HEK293 (cell line): ENCODE measurements around the gene RGS14.

ENCODE experiments used
- CTCF ChIA-PET: fragments of 350-600 bp; formaldehyde crosslinking; extraction: SDS; loops from one replicate; lab custom pipeline; 2021; ENCODE audit warnings: antibody characterized with exemption; lab: Yijun Ruan, JAX
- POLR2A ChIA-PET: fragments of 300-600 bp; formaldehyde crosslinking; extraction: SDS; loops from one replicate; lab custom pipeline; 2020; ENCODE audit warnings: antibody characterized with exemption, inconsistent platforms; lab: Yijun Ruan, JAX
- H3K27ac ChIP-seq: fragments of 200-500 bp; sonication (Bioruptor generic); 2 replicates; pipeline ENCODE4 v1.5.1; 2014; ENCODE audit warnings: low read depth, low read length, control low read depth, inconsistent platforms; ENCODE audit errors: extremely low read depth
- H3K36me3 ChIP-seq, 2 experiments: fragments of 200-500 bp in 1 of 2; sonication (Bioruptor generic) in 1 of 2; 1 replicate in 1 of 2; 2 replicates in 1 of 2; pipeline ENCODE4 v1.5.1; 2014 to 2017; ENCODE audit warnings: inconsistent platforms in 2 of 2, low read length in 2 of 2; ENCODE audit not compliant: control insufficient read depth in 2 of 2, insufficient read depth in 1 of 2
- H3K4me1 ChIP-seq: fragments of 200-500 bp; sonication (Bioruptor generic); 2 replicates; pipeline ENCODE4 v1.5.1; 2014; ENCODE audit warnings: mild to moderate bottlenecking, low read length, inconsistent platforms; ENCODE audit not compliant: control insufficient read depth, insufficient read depth
- H3K4me3 ChIP-seq: 2 replicates; pipeline ENCODE4 v1.5.1; 2011; ENCODE audit warnings: low read depth, mild to moderate bottlenecking, control low read depth, low read length, moderate library complexity
- H3K9me3 ChIP-seq: fragments of 200-500 bp; sonication (Bioruptor generic); 2 replicates; pipeline ENCODE4 v1.5.1; 2014; ENCODE audit warnings: low read depth, low read length, inconsistent platforms; ENCODE audit not compliant: control insufficient read depth, insufficient read depth
- BCL6B ChIP-seq: fragments of 450-650 bp; formaldehyde crosslinking; IDR thresholded peaks from 2 replicates; pipeline ENCODE4 v1.5.1; 2017; ENCODE audit warnings: missing biosample characterization, missing genetic modification characterization
- EGR2 ChIP-seq: fragments of 450-650 bp; formaldehyde crosslinking; IDR thresholded peaks from 2 replicates; pipeline ENCODE4 v1.5.1; 2016; ENCODE audit warnings: low read depth, missing biosample characterization, missing genetic modification characterization
- ELK4 ChIP-seq: IDR thresholded peaks from 2 replicates; pipeline ENCODE4 v1.6.1; 2011; ENCODE audit warnings: mild to moderate bottlenecking, low read depth, low read length, borderline replicate concordance
- GLI4 ChIP-seq: fragments of 450-650 bp; formaldehyde crosslinking; IDR thresholded peaks from 2 replicates; pipeline ENCODE4 v1.5.1; 2016; ENCODE audit warnings: missing biosample characterization, missing genetic modification characterization
- KLF9 ChIP-seq: fragments of 450-650 bp; formaldehyde crosslinking; IDR thresholded peaks from 2 replicates; pipeline ENCODE4 v1.5.1; 2016; ENCODE audit warnings: missing biosample characterization, missing genetic modification characterization, low read depth
- PRDM4 ChIP-seq: fragments of 450-650 bp; formaldehyde crosslinking; IDR thresholded peaks from 2 replicates; pipeline ENCODE4 v1.5.1; 2017; ENCODE audit warnings: missing biosample characterization, missing genetic modification characterization
- RBAK ChIP-seq: fragments of 450-650 bp; formaldehyde crosslinking; IDR thresholded peaks from 2 replicates; pipeline ENCODE4 v1.5.1; 2016; ENCODE audit warnings: missing biosample characterization, missing genetic modification characterization
- REST ChIP-seq: fragments of 450-650 bp; formaldehyde crosslinking; IDR thresholded peaks from 2 replicates; pipeline ENCODE4 v1.5.1; 2016; ENCODE audit warnings: missing biosample characterization, missing genetic modification characterization
- ZBTB8A ChIP-seq: fragments of 450-650 bp; formaldehyde crosslinking; IDR thresholded peaks from 2 replicates; pipeline ENCODE4 v1.5.1; 2016; ENCODE audit warnings: missing biosample characterization, missing genetic modification characterization
- ZNF157 ChIP-seq: fragments of 450-650 bp; formaldehyde crosslinking; IDR thresholded peaks from 2 replicates; pipeline ENCODE4 v1.5.1; 2016; ENCODE audit warnings: missing biosample characterization, missing genetic modification characterization
- ZNF280C ChIP-seq: fragments of 450-650 bp; formaldehyde crosslinking; IDR thresholded peaks from 2 replicates; pipeline ENCODE4 v1.5.1; 2016; ENCODE audit warnings: missing biosample characterization, missing genetic modification characterization
- ZNF37A ChIP-seq: fragments of 450-650 bp; IDR thresholded peaks from 2 replicates; pipeline ENCODE4 v1.5.1; 2018; ENCODE audit warnings: missing biosample characterization, missing genetic modification characterization
- ZNF416 ChIP-seq: fragments of 450-650 bp; formaldehyde crosslinking; IDR thresholded peaks from 2 replicates; pipeline ENCODE4 v1.5.1; 2016; ENCODE audit warnings: missing biosample characterization, missing genetic modification characterization
- ZNF518A ChIP-seq: fragments of 450-650 bp; formaldehyde crosslinking; conservative IDR thresholded peaks from 2 replicates; pipeline ENCODE4 v1.5.1; 2016; ENCODE audit warnings: low read depth, missing biosample characterization, missing genetic modification characterization
- ZNF600 ChIP-seq: fragments of 450-650 bp; formaldehyde crosslinking; IDR thresholded peaks from 2 replicates; pipeline ENCODE4 v1.5.1; 2016; ENCODE audit warnings: missing biosample characterization, missing genetic modification characterization
- ZNF830 ChIP-seq: fragments of 450-650 bp; IDR thresholded peaks from 2 replicates; pipeline ENCODE4 v1.5.0; 2018; ENCODE audit warnings: missing biosample characterization, missing genetic modification characterization, low read depth, mild to moderate bottlenecking, moderate library complexity
- ZSCAN5A ChIP-seq: fragments of 450-650 bp; formaldehyde crosslinking; IDR thresholded peaks from 2 replicates; pipeline ENCODE4 v1.5.1; 2016; ENCODE audit warnings: missing biosample characterization, missing genetic modification characterization

RGS14 gene

GRCh38 chr5:177405805-177406204 is 48.1 kb downstream of the RGS14 start:
- POLR2A ChIA-PET: interaction anchor here (2.4 kb wide), 1 partner anchor 49 kb away, joined by 13 read pairs; no protein-coding TSS in a partner anchor
- no peak overlapping the region for H3K4me3 ChIP-seq
- CTCF ChIA-PET: interaction anchor here (0.6 to 6.6 kb wide), 7 partner anchors 14 to 95 kb away, joined by 3 to 97 read pairs (median 54); no protein-coding TSS in a partner anchor
- no peaks in the 10 kb centered on the region for H3K36me3 ChIP-seq
- TF ChIP-seq BCL6B (tag by site-specific recombination) (no peak), ZSCAN5A (no peak), KLF9 (tag by site-specific recombination) (no peak), ZBTB8A (no peak), RBAK (tag by site-specific recombination) (no peak), EGR2 (tag by site-specific recombination) (no peak), REST (no peak), ZNF37A (tag by site-specific recombination) (no peak), PRDM4 (tag by site-specific recombination) (no peak), ZNF157 (tag by site-specific recombination) (no peak), ZNF416 (no peak), ZNF518A (tag by site-specific recombination) (no peak), ELK4 (no peak), ZNF280C (tag by site-specific recombination) (no peak), ZNF830 (no peak), ZNF600 (tag by site-specific recombination) (no peak), GLI4 (no peak)
- no peaks in the 10 kb centered on the region for H3K4me1 ChIP-seq
- no peaks in the 10 kb centered on the region for H3K9me3 ChIP-seq
- no peak overlapping the region for H3K27ac ChIP-seq
